ENCODE measurements around the gene RPL12.

DNA sequence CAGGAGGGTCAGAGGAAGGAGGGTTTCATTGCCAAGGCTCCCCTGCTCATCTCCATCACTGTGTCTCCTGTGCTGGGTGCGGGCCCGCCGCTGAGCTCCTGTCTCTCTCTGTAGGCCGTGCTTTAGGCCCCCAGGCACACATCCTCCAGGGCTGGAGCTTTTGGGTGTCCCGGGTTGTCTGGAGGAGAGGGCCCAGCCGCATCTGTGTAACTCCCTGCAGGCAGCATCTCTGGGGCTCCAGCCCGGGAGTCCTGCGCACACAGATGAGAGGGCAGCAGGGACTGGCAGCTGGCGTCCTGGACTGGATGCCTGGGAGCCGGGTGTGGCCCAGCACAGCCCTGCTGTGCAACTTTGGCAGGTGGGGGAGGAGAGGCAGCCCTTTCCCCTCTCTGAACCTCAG, 40.3 kb upstream of the RPL12 start:
- TF ChIP-seq CTCF (IDR thresholded peaks at IDR 0.05) (no peak), POLR2AphosphoS5 (IDR thresholded peaks at IDR 0.05) (no peak), POLR2A (IDR thresholded peaks at IDR 0.05) (no peak)
